Effector memory CD4-positive, alpha-beta T cell (primary cell): ENCODE measurements around the gene RGL1.

Source experiments
- DNase-seq, 3 donors: peaks; one replicate each; pipeline ENCODE4 v3.0.0-alpha.2; 2020
- H3K27ac ChIP-seq: 2 replicates; pipeline ENCODE4 v1.7.0; 2013; ENCODE audit warnings: mild to moderate bottlenecking, low read length, moderate library complexity; ENCODE audit not compliant: insufficient read depth, poor library complexity, severe bottlenecking
- H3K27me3 ChIP-seq: replicated peaks from 2 replicates; pipeline ENCODE4 v1.7.0; 2013; ENCODE audit warnings: mild to moderate bottlenecking, low read length; ENCODE audit not compliant: insufficient read depth, control insufficient read depth, poor library complexity, severe bottlenecking
- H3K36me3 ChIP-seq: 2 replicates; pipeline ENCODE4 v1.7.0; 2013; ENCODE audit warnings: mild to moderate bottlenecking, low read length, moderate library complexity; ENCODE audit not compliant: control insufficient read depth, insufficient read depth
- H3K4me1 ChIP-seq: 2 replicates; pipeline ENCODE4 v1.7.0; 2013; ENCODE audit warnings: low read length, mild to moderate bottlenecking; ENCODE audit not compliant: control insufficient read depth, insufficient read depth, poor library complexity, severe bottlenecking
- H3K4me3 ChIP-seq: 2 replicates; pipeline ENCODE4 v1.7.0; 2013; ENCODE audit warnings: low read length, low read depth, mild to moderate bottlenecking; ENCODE audit not compliant: insufficient read depth, poor library complexity, severe bottlenecking
- H3K9me3 ChIP-seq: 2 replicates; pipeline ENCODE4 v1.7.0; 2013; ENCODE audit warnings: mild to moderate bottlenecking, low read length, moderate library complexity; ENCODE audit not compliant: control insufficient read depth

RGL1 gene

GRCh38 chr1:183817576-183818288, 12.8 kb downstream of the RGL1 start:
- H3K27me3 ChIP-seq: no peaks in the 10 kb centered on the region
- no peak for DNase-seq
- H3K4me1 ChIP-seq: no peaks in the 10 kb centered on the region
- H3K27ac ChIP-seq: no peak overlapping the region
- H3K4me3 ChIP-seq: no peak overlapping the region
- H3K36me3 ChIP-seq: no peaks in the 10 kb centered on the region
- H3K9me3 ChIP-seq: no peaks in the 10 kb centered on the region

GRCh38 chr1:183819059-183819458, 14.1 kb downstream of the RGL1 start:
- Histone ChIP-seq H3K36me3 (no peaks in the 10 kb centered on the region), H3K27me3 (no peaks in the 10 kb centered on the region), H3K9me3 (no peaks in the 10 kb centered on the region), H3K27ac (no peak overlapping the region), H3K4me1 (no peaks in the 10 kb centered on the region), H3K4me3 (no peak overlapping the region)
- no peak for DNase-seq

- H3K36me3 ChIP-seq: no peaks in the 10 kb centered on the region
Observed at GRCh38 chr1:183821309-183821888, 16.5 kb downstream of the RGL1 start.

GRCh38 chr1:183821889-183822611, 17.1 kb downstream of the RGL1 start:
- H3K4me3 ChIP-seq: no peak overlapping the region
- H3K4me1 ChIP-seq: no peaks in the 10 kb centered on the region
- H3K36me3 ChIP-seq: no peaks in the 10 kb centered on the region
- H3K9me3 ChIP-seq: no peaks in the 10 kb centered on the region
- no peak for DNase-seq
- no peak overlapping the region for H3K27ac ChIP-seq
- no peaks in the 10 kb centered on the region for H3K27me3 ChIP-seq

More at GRCh38 chr1:183821309-183821888, 16.5 kb downstream of the RGL1 start:
- Histone ChIP-seq H3K27ac (no peak overlapping the region), H3K9me3 (no peaks in the 10 kb centered on the region), H3K4me1 (no peaks in the 10 kb centered on the region), H3K27me3 (no peaks in the 10 kb centered on the region), H3K4me3 (no peak overlapping the region)
- no peak for DNase-seq

GRCh38 chr1:183824291-183824690, 19.4 kb downstream of the RGL1 start:
- DNase-seq: no peak
- H3K27me3 ChIP-seq: no peaks in the 10 kb centered on the region
- H3K27ac ChIP-seq: no peak overlapping the region
- no peaks in the 10 kb centered on the region for H3K9me3 ChIP-seq
- H3K36me3 ChIP-seq: no peaks in the 10 kb centered on the region
- no peaks in the 10 kb centered on the region for H3K4me1 ChIP-seq
- H3K4me3 ChIP-seq: no peak overlapping the region

- Histone ChIP-seq H3K27ac (no peak overlapping the region), H3K4me1 (no peaks in the 10 kb centered on the region), H3K4me3 (no peak overlapping the region), H3K27me3 (no peaks in the 10 kb centered on the region), H3K9me3 (no peaks in the 10 kb centered on the region), H3K36me3 (no peaks in the 10 kb centered on the region)
- no peak for DNase-seq
Observed at GRCh38 chr1:183827801-183828200, 22.9 kb downstream of the RGL1 start.

GRCh38 chr1:183830389-183830788, 25.5 kb downstream of the RGL1 start:
- H3K9me3 ChIP-seq: no peaks in the 10 kb centered on the region
- H3K36me3 ChIP-seq: no peaks in the 10 kb centered on the region
- DNase-seq: no peak
- H3K27me3 ChIP-seq: no peaks in the 10 kb centered on the region
- no peak overlapping the region for H3K27ac ChIP-seq
- H3K4me1 ChIP-seq: no peaks in the 10 kb centered on the region
- no peak overlapping the region for H3K4me3 ChIP-seq

GRCh38 chr1:183831311-183831710, 26.4 kb downstream of the RGL1 start:
- no peaks in the 10 kb centered on the region for H3K36me3 ChIP-seq
- H3K4me1 ChIP-seq: no peaks in the 10 kb centered on the region
- no peak overlapping the region for H3K27ac ChIP-seq
- H3K4me3 ChIP-seq: no peak overlapping the region
- H3K9me3 ChIP-seq: no peaks in the 10 kb centered on the region
- DNase-seq: no peak
- H3K27me3 ChIP-seq: no peaks in the 10 kb centered on the region

- DNase-seq: no peak
- Histone ChIP-seq H3K4me1 (no peaks in the 10 kb centered on the region), H3K27me3 (no peaks in the 10 kb centered on the region), H3K36me3 (no peaks in the 10 kb centered on the region), H3K27ac (no peak overlapping the region), H3K9me3 (no peaks in the 10 kb centered on the region), H3K4me3 (no peak overlapping the region)
Observed at GRCh38 chr1:183832459-183832858, 27.5 kb downstream of the RGL1 start.

GRCh38 chr1:183834568-183834967, 29.6 kb downstream of the RGL1 start:
- H3K36me3 ChIP-seq: no peaks in the 10 kb centered on the region
- no peaks in the 10 kb centered on the region for H3K4me1 ChIP-seq
- no peaks in the 10 kb centered on the region for H3K27me3 ChIP-seq
- H3K9me3 ChIP-seq: no peaks in the 10 kb centered on the region
- no peak for DNase-seq
- H3K4me3 ChIP-seq: no peak overlapping the region
- no peak overlapping the region for H3K27ac ChIP-seq
